Measurements from ENCODE around the gene GPX6. TPM values are rescaled to one million over a fixed set of nuclear protein-coding genes. Genes with fewer than 3 reads are reported as not detected.

GPX6 gene
- polyA plus RNA-seq, 2 donors: not detected

DNA sequence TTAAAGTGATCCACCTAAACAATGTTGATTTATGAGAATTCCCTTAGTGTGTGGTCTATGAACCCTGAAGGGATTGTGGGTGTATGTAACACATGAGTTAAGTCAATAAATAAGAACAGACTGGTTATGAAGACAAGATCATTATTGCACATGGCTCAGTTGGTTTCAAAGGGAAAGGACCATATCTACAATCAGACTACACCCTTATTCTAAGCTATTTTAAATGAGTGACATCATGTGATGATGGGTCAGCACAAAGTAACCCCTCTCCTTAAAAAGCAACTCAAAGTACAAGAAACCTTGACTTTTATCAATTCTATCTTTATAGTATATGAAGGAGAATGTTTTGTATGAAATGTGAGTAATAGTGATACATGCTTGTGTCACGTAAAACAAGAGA lies 57.0 kb downstream of the GPX6 start:
- WGBS, 2 donors: 47 to 59% methylated on average over 1 of the region's 1 CpG
- Histone ChIP-seq H3K36me3 (ENCODE audit: control insufficient read depth in 2 of 2, insufficient read depth in 2 of 2, low read length in 1 of 2) (no peaks in the 10 kb centered on the region), H3K27me3 (ENCODE audit: control insufficient read depth in 1 of 2, insufficient read depth in 2 of 2, low read length in 2 of 2) (peaks cover 2% of the 10 kb centered on the region in 2 donors), H3K4me3 (ENCODE audit: low read depth in 1 of 2, low read length in 2 of 2) (no peak overlapping the region), H3K27ac (ENCODE audit: low read depth in 2 of 2, low read length in 1 of 2) (no peak overlapping the region), H3K4me1 (ENCODE audit: control insufficient read depth in 2 of 2, insufficient read depth in 2 of 2, low read length in 1 of 2) (no peaks in the 10 kb centered on the region), H3K9me3 (ENCODE audit: control insufficient read depth in 2 of 2, insufficient read depth in 1 of 2, low read depth in 1 of 2, low read length in 1 of 2) (no peaks in the 10 kb centered on the region)

Other genes starting within 250 kb of the GPX6 start
- gene ZSCAN26, start 248.7 kb downstream of the GPX6 start, polyA plus RNA-seq: 1 to 10 TPM; 3.6 to 4.7 TPM
- gene PGBD1, start 234.2 kb downstream of the GPX6 start, polyA plus RNA-seq: 1 to 10 TPM; 1.3 to 1.7 TPM
- gene ZSCAN31, start 179.6 kb downstream of the GPX6 start, polyA plus RNA-seq: 1 to 10 TPM; 5.5 to 9.2 TPM
- 1 to 10 TPM in 1 of 2 donors, under 1 TPM in 1; 0.84 to 1.3 TPM for gene ZKSCAN3, start 165.8 kb downstream of the GPX6 start, polyA plus RNA-seq
- gene ZSCAN12, start 116.0 kb downstream of the GPX6 start, polyA plus RNA-seq: under 1 TPM; 0.79 to 0.99 TPM
- under 1 TPM; 0.14 to 0.28 TPM for gene ZSCAN23, start 72.3 kb downstream of the GPX6 start, polyA plus RNA-seq
- not detected for gene GPX5, start 10.1 kb upstream of the GPX6 start, polyA plus RNA-seq

All from esophagus (tissue), 2 donors.